ENCODE measurements around the gene IGSF8.

The IGSF8 gene

GRCh38 chr1:160097911-160098851, at the start of gene IGSF8:
IGSF8 (minus strand) TSS chr1:160098619; CDS start chr1:160098472, 147 bp downstream.
- peak within 1 kb of the TSS; percentile 82 for H3K4me3 ChIP-seq (ENCODE audit: low read depth, low read length)
- no peak for TF ChIP-seq CTCF (IDR thresholded peaks at IDR 0.05; ENCODE audit: borderline replicate concordance, insufficient read depth, low read depth, low read length)

GRCh38 chr1:160148121-160148520, 49.7 kb upstream of the IGSF8 start:
- no peak overlapping the region for H3K4me3 ChIP-seq (ENCODE audit: low read depth, low read length)
- no peak for TF ChIP-seq CTCF (IDR thresholded peaks at IDR 0.05; ENCODE audit: borderline replicate concordance, insufficient read depth, low read depth, low read length)

GRCh38 chr1:160146107-160146506, 47.7 kb upstream of the IGSF8 start:
- no peak overlapping the region for H3K4me3 ChIP-seq (ENCODE audit: low read depth, low read length)
- TF ChIP-seq CTCF (IDR thresholded peaks at IDR 0.05; ENCODE audit: borderline replicate concordance, insufficient read depth, low read depth, low read length): no peak

- no peak for TF ChIP-seq CTCF (IDR thresholded peaks at IDR 0.05; ENCODE audit: borderline replicate concordance, insufficient read depth, low read depth, low read length)
- H3K4me3 ChIP-seq (ENCODE audit: low read depth, low read length): no peak overlapping the region
Measured at GRCh38 chr1:160144921-160145320, 46.5 kb upstream of the IGSF8 start.

- H3K4me3 ChIP-seq (ENCODE audit: low read depth, low read length): no peak overlapping the region
- no peak for TF ChIP-seq CTCF (IDR thresholded peaks at IDR 0.05; ENCODE audit: borderline replicate concordance, insufficient read depth, low read depth, low read length)
Measured at GRCh38 chr1:160143695-160144094, 45.3 kb upstream of the IGSF8 start.

- no peak overlapping the region for H3K4me3 ChIP-seq (ENCODE audit: low read depth, low read length)
- no peak for TF ChIP-seq CTCF (IDR thresholded peaks at IDR 0.05; ENCODE audit: borderline replicate concordance, insufficient read depth, low read depth, low read length)
Measured at GRCh38 chr1:160139840-160140239, 41.4 kb upstream of the IGSF8 start.
